Kidney (tissue), 14 donors: ENCODE data around the gene GBA2. TPM values are rescaled to one million over a fixed set of nuclear protein-coding genes. Genes with fewer than 3 reads are reported as not detected.

Experiments used
- DNase-seq, 5 donors: peaks; one replicate each; pipeline ENCODE4 v3.0.0-alpha.2; 2013 to 2020
- FAIRE-seq: peaks from 2 replicates; lab custom pipeline; 2012; peaks lifted over from hg19 to GRCh38; lab: Jason Lieb, UNC
- H3K27ac ChIP-seq, 2 donors: one replicate each; pipeline ENCODE4 v1.7.0; 2013; ENCODE audit warnings: low read depth in 2 of 2, low read length in 2 of 2, inconsistent platforms in 1 of 2
- H3K27me3 ChIP-seq: one replicate; pipeline ENCODE4 v1.7.1; 2013; ENCODE audit warnings: low read length, inconsistent platforms; ENCODE audit not compliant: control insufficient read depth, insufficient read depth
- H3K36me3 ChIP-seq, 3 donors: one replicate each; pipeline versions ENCODE4 v1.7.0 to v1.7.1; 2013; ENCODE audit warnings: low read length in 3 of 3, control low read depth in 1 of 3, inconsistent platforms in 1 of 3; ENCODE audit not compliant: insufficient read depth in 3 of 3, control insufficient read depth in 2 of 3
- H3K4me1 ChIP-seq, 3 donors: one replicate each; pipeline versions ENCODE4 v1.7.0 to v1.7.1; 2013; ENCODE audit warnings: low read length in 3 of 3, inconsistent platforms in 1 of 3, low read depth in 1 of 3; ENCODE audit not compliant: control insufficient read depth in 2 of 3, insufficient read depth in 2 of 3
- H3K4me3 ChIP-seq, 3 donors: one replicate each; pipeline versions ENCODE4 v1.7.0 to v1.8.1; 2013; ENCODE audit warnings: low read length in 3 of 3, control low read depth in 1 of 3, inconsistent platforms in 1 of 3
- H3K9ac ChIP-seq, 3 donors: one replicate each; pipeline versions ENCODE4 v1.7.0 to v1.7.1; 2013; ENCODE audit warnings: low read length in 3 of 3, control low read depth in 1 of 3, inconsistent platforms in 1 of 3
- H3K9me3 ChIP-seq, 3 donors: one replicate each; pipeline versions ENCODE4 v1.7.0 to v1.7.1; 2013; ENCODE audit warnings: low read length in 3 of 3, control low read depth in 1 of 3, inconsistent platforms in 1 of 3; ENCODE audit not compliant: control insufficient read depth in 2 of 3, insufficient read depth in 1 of 3
- intact Hi-C: fragments of 100-400 bp; cut with DNase I; formaldehyde crosslinking; loops from one replicate; pipeline ENCODE4 v1.11.1; 2022
- microRNA-seq: library from miRNA; unstranded; fragments of <30 nt; microRNA quantifications from one replicate; pipeline ENCODE4 v1.2.0, GENCODE V29; 2020
- polyA plus RNA-seq: library from polyadenylated mRNA; stranded (reverse); fragments of 350-450 nt; fragmentation: Illumina TruSeq; extraction: RNeasy Lipid Tissue Mini Kit (QIAGEN cat#74804); gene quantifications from one replicate; pipeline ENCODE4 v1.2.3, GENCODE V29; 2014; ENCODE audit warnings: low read depth, low replicate concordance; ENCODE audit not compliant: insufficient read depth
- total RNA-seq: library from RNA; stranded (reverse); fragmentation: NEBNext Ultra II Directional; extraction: Animal tissue kit (Norgen Biotek cat#: 25700); gene quantifications from one replicate; pipeline ENCODE4 v1.2.1, GENCODE V29; 2021
- TF ChIP-seq, protein P1 (sequence below): IDR thresholded peaks from 3 replicates; pipeline ENCODE4 v1.5.1; 2012; ENCODE audit warnings: mild to moderate bottlenecking, moderate library complexity, borderline replicate concordance; ENCODE audit not compliant: insufficient read depth; ENCODE audit errors: extremely low read depth
- donor health status: control.
- donor health status: control.
- donor health status: control.
- donor health status: control.
- donor health status: control.
- donor health status: DM: yes; HTN: yes; CAD: no.
- donor health status: Normal renal cell carcinoma (clear cell type).

Gene GBA2
- total and polyA plus RNA-seq, 2 donors from 2014 or later, result 83.2 to 93.2 TPM

DNA sequence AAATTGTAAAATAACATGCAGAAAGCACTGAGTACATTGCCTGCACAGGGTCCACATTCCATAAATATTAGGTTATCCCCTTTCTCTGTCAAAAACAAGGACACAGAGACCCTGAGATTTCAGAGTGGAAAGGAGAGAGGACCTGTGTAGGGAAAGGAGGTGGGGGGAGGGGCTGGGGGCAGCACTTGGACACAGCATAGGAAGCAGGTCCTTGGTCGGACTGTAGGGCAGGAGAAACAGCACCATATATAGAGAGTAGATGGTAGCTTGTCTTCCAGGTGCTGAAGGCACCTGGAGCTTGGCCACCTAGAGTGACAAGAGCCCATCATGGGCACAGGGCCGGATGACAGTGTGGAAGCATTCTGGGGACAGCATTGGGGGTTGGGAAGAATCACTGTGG is 61.7 kb downstream of the GBA2 start:
- TF ChIP-seq, protein P1, sequence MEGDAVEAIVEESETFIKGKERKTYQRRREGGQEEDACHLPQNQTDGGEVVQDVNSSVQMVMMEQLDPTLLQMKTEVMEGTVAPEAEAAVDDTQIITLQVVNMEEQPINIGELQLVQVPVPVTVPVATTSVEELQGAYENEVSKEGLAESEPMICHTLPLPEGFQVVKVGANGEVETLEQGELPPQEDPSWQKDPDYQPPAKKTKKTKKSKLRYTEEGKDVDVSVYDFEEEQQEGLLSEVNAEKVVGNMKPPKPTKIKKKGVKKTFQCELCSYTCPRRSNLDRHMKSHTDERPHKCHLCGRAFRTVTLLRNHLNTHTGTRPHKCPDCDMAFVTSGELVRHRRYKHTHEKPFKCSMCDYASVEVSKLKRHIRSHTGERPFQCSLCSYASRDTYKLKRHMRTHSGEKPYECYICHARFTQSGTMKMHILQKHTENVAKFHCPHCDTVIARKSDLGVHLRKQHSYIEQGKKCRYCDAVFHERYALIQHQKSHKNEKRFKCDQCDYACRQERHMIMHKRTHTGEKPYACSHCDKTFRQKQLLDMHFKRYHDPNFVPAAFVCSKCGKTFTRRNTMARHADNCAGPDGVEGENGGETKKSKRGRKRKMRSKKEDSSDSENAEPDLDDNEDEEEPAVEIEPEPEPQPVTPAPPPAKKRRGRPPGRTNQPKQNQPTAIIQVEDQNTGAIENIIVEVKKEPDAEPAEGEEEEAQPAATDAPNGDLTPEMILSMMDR, result no peak
- peaks cover 0 to 2% (median 0%) of the 10 kb centered on the region in 3 donors for H3K36me3 ChIP-seq
- H3K27me3 ChIP-seq, result no peaks in the 10 kb centered on the region
- H3K4me1 ChIP-seq, result peaks cover 0 to 6% (median 0%) of the 10 kb centered on the region in 3 donors
- no peak overlapping the region for H3K9ac ChIP-seq
- H3K27ac ChIP-seq, result no peak overlapping the region
- no peak overlapping the region for H3K4me3 ChIP-seq
- no peak for FAIRE-seq
- no peaks in the 10 kb centered on the region for H3K9me3 ChIP-seq
- intact Hi-C loops, result no loop called here
- no peak for DNase-seq

Small RNAs within 50 kb of the gene (microRNA-seq; reads per million reads assigned to microRNA genes)
- gene MIR6852, result not detected
- gene MIR6853, result not detected

Other genes starting within 250 kb of the GBA2 start
- gene TESK1, start 144.0 kb downstream of the GBA2 start, total RNA-seq, result 35.8 TPM
- 34.6 TPM for gene TESK1, start 144.0 kb downstream of the GBA2 start, polyA plus RNA-seq
- gene CD72, start 130.8 kb downstream of the GBA2 start, total RNA-seq, result 7.1 TPM
- gene CD72, start 130.8 kb downstream of the GBA2 start, polyA plus RNA-seq, result 2.3 TPM
- 3.1 TPM for gene SIT1, start 98.3 kb downstream of the GBA2 start, total RNA-seq
- gene SIT1, start 98.3 kb downstream of the GBA2 start, polyA plus RNA-seq, result 0.32 TPM
- gene RMRP, start 91.2 kb downstream of the GBA2 start, total RNA-seq, result 36,256 TPM
- not detected for gene RMRP, start 91.2 kb downstream of the GBA2 start, polyA plus RNA-seq
- 26.8 TPM for gene CCDC107, start 90.9 kb downstream of the GBA2 start, total RNA-seq
- 52.3 TPM for gene CCDC107, start 90.9 kb downstream of the GBA2 start, polyA plus RNA-seq
- gene ARHGEF39, start 84.0 kb downstream of the GBA2 start, total RNA-seq, result 0.72 TPM
- gene ARHGEF39, start 84.0 kb downstream of the GBA2 start, polyA plus RNA-seq, result 0.17 TPM
- gene CA9, start 75.3 kb downstream of the GBA2 start, total RNA-seq, result 0.85 TPM
- gene CA9, start 75.3 kb downstream of the GBA2 start, polyA plus RNA-seq, result 0.67 TPM
- gene TPM2, start 59.3 kb downstream of the GBA2 start, total RNA-seq, result 218 TPM
- 287 TPM for gene TPM2, start 59.3 kb downstream of the GBA2 start, polyA plus RNA-seq
- gene TLN1, start 17.0 kb downstream of the GBA2 start, total RNA-seq, result 376 TPM
- 71.7 TPM for gene TLN1, start 17.0 kb downstream of the GBA2 start, polyA plus RNA-seq
- gene CREB3, start 16.6 kb downstream of the GBA2 start, total RNA-seq, result 40.5 TPM
- 52.0 TPM for gene CREB3, start 16.6 kb downstream of the GBA2 start, polyA plus RNA-seq
- 39.2 TPM for gene RGP1, start 59 bp upstream of the GBA2 start, total RNA-seq
- 11.0 TPM for gene RGP1, start 59 bp upstream of the GBA2 start, polyA plus RNA-seq
- gene MSMP, start 5.0 kb upstream of the GBA2 start, total RNA-seq, result 0.47 TPM
- not detected for gene MSMP, start 5.0 kb upstream of the GBA2 start, polyA plus RNA-seq
- 17.0 TPM for gene NPR2, start 42.4 kb upstream of the GBA2 start, total RNA-seq
- gene NPR2, start 42.4 kb upstream of the GBA2 start, polyA plus RNA-seq, result 11.4 TPM
- gene SPAG8, start 63.0 kb upstream of the GBA2 start, total RNA-seq, result 6.1 TPM
- 2.4 TPM for gene SPAG8, start 63.0 kb upstream of the GBA2 start, polyA plus RNA-seq
- 55.1 TPM for gene HINT2, start 65.8 kb upstream of the GBA2 start, total RNA-seq
- gene HINT2, start 65.8 kb upstream of the GBA2 start, polyA plus RNA-seq, result 307 TPM
- not detected for gene FAM221B, start 79.5 kb upstream of the GBA2 start, total RNA-seq
- gene FAM221B, start 79.5 kb upstream of the GBA2 start, polyA plus RNA-seq, result not detected
- gene TMEM8B, start 80.0 kb upstream of the GBA2 start, total RNA-seq, result 18.3 TPM
- gene TMEM8B, start 80.0 kb upstream of the GBA2 start, polyA plus RNA-seq, result 17.6 TPM
- not detected for gene OR13J1, start 121.2 kb upstream of the GBA2 start, total RNA-seq
- gene OR13J1, start 121.2 kb upstream of the GBA2 start, polyA plus RNA-seq, result not detected
- gene HRCT1, start 157.0 kb upstream of the GBA2 start, total RNA-seq, result 51.2 TPM
- gene HRCT1, start 157.0 kb upstream of the GBA2 start, polyA plus RNA-seq, result 13.3 TPM
- gene SPAAR, start 160.3 kb upstream of the GBA2 start, total RNA-seq, result 5.3 TPM
- 3.2 TPM for gene SPAAR, start 160.3 kb upstream of the GBA2 start, polyA plus RNA-seq
- gene OR2S2, start 208.9 kb upstream of the GBA2 start, total RNA-seq, result not detected
- not detected for gene OR2S2, start 208.9 kb upstream of the GBA2 start, polyA plus RNA-seq